ENCODE data around the gene CASP5.
"Not testable (repeated sequence)": the region's sequence is repeated elsewhere in the genome, so short reads cannot be mapped to it uniquely, and the experiment has no call there.

The CASP5 gene

GRCh38 chr11:105023003-105023402 is at the start of gene CASP5:
Gene CASP5, minus strand, starts transcription at chr11:105023168. Its CDS starts 32 bp downstream, at chr11:105023136.
- in situ Hi-C loops (cut with MboI; ENCODE audit: low sequenced_read_pairs), result no loop called here

GRCh38 chr11:105072080-105072479 is 49.1 kb upstream of the CASP5 start:
- in situ Hi-C loops (cut with MboI; ENCODE audit: low sequenced_read_pairs), result not testable (repeated sequence)

GRCh38 chr11:105071089-105071732 is 48.2 kb upstream of the CASP5 start:
- in situ Hi-C loops (cut with MboI; ENCODE audit: low sequenced_read_pairs), result no loop called here

- in situ Hi-C loops (cut with MboI; ENCODE audit: low sequenced_read_pairs), result no loop called here
Observed at GRCh38 chr11:105070306-105070705, 47.3 kb upstream of the CASP5 start.

GRCh38 chr11:105069749-105070148 is 46.8 kb upstream of the CASP5 start:
- in situ Hi-C loops (cut with MboI; ENCODE audit: low sequenced_read_pairs), result not testable (repeated sequence)

- in situ Hi-C loops (cut with MboI; ENCODE audit: low sequenced_read_pairs), result not testable (repeated sequence)
Observed at GRCh38 chr11:105063245-105063941, 40.4 kb upstream of the CASP5 start.

- in situ Hi-C loops (cut with MboI; ENCODE audit: low sequenced_read_pairs), result no loop called here
Observed at GRCh38 chr11:105057432-105057831, 34.5 kb upstream of the CASP5 start.

GRCh38 chr11:105056446-105056845 is 33.5 kb upstream of the CASP5 start:
- in situ Hi-C loops (cut with MboI; ENCODE audit: low sequenced_read_pairs), result no loop called here

GRCh38 chr11:105054723-105055493 is 31.9 kb upstream of the CASP5 start:
- in situ Hi-C loops (cut with MboI; ENCODE audit: low sequenced_read_pairs), result no loop called here

- in situ Hi-C loops (cut with MboI; ENCODE audit: low sequenced_read_pairs), result no loop called here
Observed at GRCh38 chr11:105052487-105052886, 29.5 kb upstream of the CASP5 start.

GRCh38 chr11:105051559-105051958 is 28.6 kb upstream of the CASP5 start:
- in situ Hi-C loops (cut with MboI; ENCODE audit: low sequenced_read_pairs), result no loop called here

- in situ Hi-C loops (cut with MboI; ENCODE audit: low sequenced_read_pairs), result no loop called here
Observed at GRCh38 chr11:105049481-105049880, 26.5 kb upstream of the CASP5 start.

- in situ Hi-C loops (cut with MboI; ENCODE audit: low sequenced_read_pairs), result no loop called here
Observed at GRCh38 chr11:105046898-105047579, 24.1 kb upstream of the CASP5 start.

- in situ Hi-C loops (cut with MboI; ENCODE audit: low sequenced_read_pairs), result no loop called here
Observed at GRCh38 chr11:105045676-105046296, 22.8 kb upstream of the CASP5 start.

- in situ Hi-C loops (cut with MboI; ENCODE audit: low sequenced_read_pairs), result not testable (repeated sequence)
Observed at GRCh38 chr11:105044557-105045524, 21.9 kb upstream of the CASP5 start, which contains the start of gene CARD16. Gene CARD16, minus strand, starts transcription at chr11:105045335. Its CDS starts 38 bp downstream, at chr11:105045297.

- in situ Hi-C loops (cut with MboI; ENCODE audit: low sequenced_read_pairs), result no loop called here
Observed at GRCh38 chr11:105042178-105042577, 19.2 kb upstream of the CASP5 start.

- in situ Hi-C loops (cut with MboI; ENCODE audit: low sequenced_read_pairs), result no loop called here
Observed at GRCh38 chr11:105040703-105041102, 17.7 kb upstream of the CASP5 start.

GRCh38 chr11:105034813-105035620 is 12.0 kb upstream of the CASP5 start, which contains the start of gene CASP1:
Gene CASP1, minus strand, starts transcription at chr11:105035144. Its CDS starts 31 bp downstream, at chr11:105035113.
- in situ Hi-C loops (cut with MboI; ENCODE audit: low sequenced_read_pairs), result no loop called here
